HG03139 (cell line): ENCODE results near the gene TNFAIP8L2.

ENCODE experiments used
- ATAC-seq: cut with Tn5 transposase; IDR thresholded peaks from one replicate; pipeline ENCODE4 v1.9.1; 2021; ENCODE audit not compliant: unreplicated experiment

The TNFAIP8L2 gene

GRCh38 chr1:151156515-151156819, at the start of gene TNFAIP8L2:
TNFAIP8L2 (plus strand) TSS chr1:151156649; CDS start chr1:151158698, 2,049 bp downstream.
- peak; percentile 53 for ATAC-seq

GRCh38 chr1:151106894-151107293, 49.6 kb upstream of the TNFAIP8L2 start:
- no peak for ATAC-seq

- ATAC-seq = no peak
These were observed 48.1 kb upstream of the TNFAIP8L2 start for GRCh38 chr1:151108331-151108730.

- ATAC-seq = no peak
These were observed 42.6 kb upstream of the TNFAIP8L2 start for GRCh38 chr1:151113877-151114276.

- ATAC-seq = no peak
These were observed 31.6 kb upstream of the TNFAIP8L2 start for GRCh38 chr1:151124763-151125403.

GRCh38 chr1:151128800-151129199, 27.6 kb upstream of the TNFAIP8L2 start:
- no peak for ATAC-seq

GRCh38 chr1:151130987-151131586, 25.4 kb upstream of the TNFAIP8L2 start:
- no peak for ATAC-seq

- ATAC-seq = no peak
These were observed 24.6 kb upstream of the TNFAIP8L2 start for GRCh38 chr1:151131701-151132334.

GRCh38 chr1:151132335-151133017, 24.0 kb upstream of the TNFAIP8L2 start:
- no peak for ATAC-seq

GRCh38 chr1:151133018-151133806, 23.2 kb upstream of the TNFAIP8L2 start:
- ATAC-seq = no peak

- no peak for ATAC-seq
These were observed 22.1 kb upstream of the TNFAIP8L2 start for GRCh38 chr1:151134396-151134795.

GRCh38 chr1:151134991-151135390, 21.5 kb upstream of the TNFAIP8L2 start:
- ATAC-seq = no peak

- no peak for ATAC-seq
These were observed 20.7 kb upstream of the TNFAIP8L2 start for GRCh38 chr1:151135433-151136385.

- ATAC-seq = no peak
These were observed 18.7 kb upstream of the TNFAIP8L2 start for GRCh38 chr1:151137789-151138188.

GRCh38 chr1:151142411-151143056, 13.9 kb upstream of the TNFAIP8L2 start:
- no peak for ATAC-seq

GRCh38 chr1:151143057-151143435, 13.4 kb upstream of the TNFAIP8L2 start:
- no peak for ATAC-seq

- ATAC-seq = no peak
These were observed 12.5 kb upstream of the TNFAIP8L2 start for GRCh38 chr1:151143986-151144385.

GRCh38 chr1:151144474-151145303, 11.8 kb upstream of the TNFAIP8L2 start:
- no peak for ATAC-seq
